HCT116 (cell line): ENCODE data around the gene XPC.
A peak's percentile ranks its signal among the peaks of the same experiment; 100 is the strongest.

Experiments used
- CEBPB ChIP-seq: IDR thresholded peaks from 2 replicates; pipeline ENCODE4 v1.6.1; 2012; ENCODE audit warnings: low read depth
- EGR1 ChIP-seq: IDR thresholded peaks from 2 replicates; pipeline ENCODE4 v1.6.1; 2012; ENCODE audit warnings: low read depth
- FOSL1 ChIP-seq: IDR thresholded peaks from 2 replicates; pipeline ENCODE4 v1.6.1; 2012; ENCODE audit warnings: low read depth
- POLR2A ChIP-seq: IDR thresholded peaks from 2 replicates; pipeline ENCODE4 v1.7.0; 2011; ENCODE audit warnings: borderline replicate concordance; ENCODE audit not compliant: insufficient read depth, insufficient read length; ENCODE audit errors: extremely low read depth
- POLR2AphosphoS5 ChIP-seq: IDR thresholded peaks from 2 replicates; pipeline ENCODE4 v1.6.1; 2011; ENCODE audit warnings: mild to moderate bottlenecking, low read depth, low read length, moderate library complexity
- SP1 ChIP-seq: IDR thresholded peaks from 2 replicates; pipeline ENCODE4 v1.6.1; 2012; ENCODE audit warnings: low read depth
- SRF ChIP-seq: IDR thresholded peaks from 2 replicates; pipeline ENCODE4 v1.6.1; 2012; ENCODE audit warnings: low read depth
- TCF7L2 ChIP-seq: IDR thresholded peaks from 2 replicates; pipeline ENCODE4 v1.7.0; 2011; ENCODE audit warnings: borderline replicate concordance, inconsistent platforms; ENCODE audit not compliant: insufficient read depth, insufficient read length; ENCODE audit errors: extremely low read depth
- TF ChIP-seq, protein P1 (sequence below), 3 experiments: fragments of 200-600 bp in 1 of 3; sonication (generic) in 1 of 3; IDR thresholded peaks in 2 of 3; conservative IDR thresholded peaks in 1 of 3; 2 replicates each; pipeline ENCODE4 v1.5.1; 2012 to 2017; ENCODE audit warnings: low read depth in 2 of 3, low read length in 2 of 3, antibody characterized with exemption in 1 of 3, borderline replicate concordance in 1 of 3, control low read depth in 1 of 3, mild to moderate bottlenecking in 1 of 3, mixed read lengths in 1 of 3, mixed run types in 1 of 3, moderate library complexity in 1 of 3; ENCODE audit not compliant: insufficient read depth in 1 of 3
- TF ChIP-seq, protein P2 (sequence below): IDR thresholded peaks from 2 replicates; pipeline ENCODE4 v1.6.1; 2012

DNA sequence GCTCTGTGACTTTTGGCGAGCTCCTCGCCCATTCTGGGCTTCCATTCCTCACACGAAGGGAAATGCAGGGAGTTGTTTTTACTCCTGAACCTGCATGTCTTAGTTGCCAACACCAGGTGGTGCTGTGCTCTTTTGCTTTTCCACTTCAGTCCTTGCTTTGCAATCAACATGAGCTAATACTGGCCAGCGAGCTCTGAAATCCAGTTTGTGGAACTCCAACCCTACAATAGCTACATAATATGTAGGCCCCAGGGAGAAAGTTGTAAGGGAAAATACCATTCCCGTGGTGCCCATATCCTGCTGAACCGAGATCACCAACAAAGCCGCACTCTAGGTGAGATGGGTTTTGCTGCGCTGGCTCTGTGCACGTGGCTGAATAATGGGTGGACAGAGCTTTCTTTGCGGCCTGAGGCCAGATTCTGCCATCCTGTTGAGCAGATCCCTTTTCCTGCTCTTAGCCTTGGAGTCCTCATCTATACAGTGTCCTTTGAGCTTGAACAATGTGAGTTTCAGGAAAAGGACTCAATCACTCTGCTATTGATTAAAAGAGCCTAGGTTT, 25.2 kb upstream of the XPC start:
- TF ChIP-seq POLR2A: no peak
- TF ChIP-seq SRF: no peak
- TF ChIP-seq, protein P1, sequence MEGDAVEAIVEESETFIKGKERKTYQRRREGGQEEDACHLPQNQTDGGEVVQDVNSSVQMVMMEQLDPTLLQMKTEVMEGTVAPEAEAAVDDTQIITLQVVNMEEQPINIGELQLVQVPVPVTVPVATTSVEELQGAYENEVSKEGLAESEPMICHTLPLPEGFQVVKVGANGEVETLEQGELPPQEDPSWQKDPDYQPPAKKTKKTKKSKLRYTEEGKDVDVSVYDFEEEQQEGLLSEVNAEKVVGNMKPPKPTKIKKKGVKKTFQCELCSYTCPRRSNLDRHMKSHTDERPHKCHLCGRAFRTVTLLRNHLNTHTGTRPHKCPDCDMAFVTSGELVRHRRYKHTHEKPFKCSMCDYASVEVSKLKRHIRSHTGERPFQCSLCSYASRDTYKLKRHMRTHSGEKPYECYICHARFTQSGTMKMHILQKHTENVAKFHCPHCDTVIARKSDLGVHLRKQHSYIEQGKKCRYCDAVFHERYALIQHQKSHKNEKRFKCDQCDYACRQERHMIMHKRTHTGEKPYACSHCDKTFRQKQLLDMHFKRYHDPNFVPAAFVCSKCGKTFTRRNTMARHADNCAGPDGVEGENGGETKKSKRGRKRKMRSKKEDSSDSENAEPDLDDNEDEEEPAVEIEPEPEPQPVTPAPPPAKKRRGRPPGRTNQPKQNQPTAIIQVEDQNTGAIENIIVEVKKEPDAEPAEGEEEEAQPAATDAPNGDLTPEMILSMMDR (IDR thresholded peaks at IDR 0.05 in 2 of 3, conservative IDR thresholded peaks at IDR 0.05 in 1 of 3; ENCODE audit: borderline replicate concordance in 1 of 3, insufficient read depth in 1 of 3, low read depth in 2 of 3, low read length in 2 of 3): peak; percentile 79 to 85 (median 83)
- TF ChIP-seq TCF7L2: no peak
- TF ChIP-seq EGR1: no peak
- TF ChIP-seq, protein P2, sequence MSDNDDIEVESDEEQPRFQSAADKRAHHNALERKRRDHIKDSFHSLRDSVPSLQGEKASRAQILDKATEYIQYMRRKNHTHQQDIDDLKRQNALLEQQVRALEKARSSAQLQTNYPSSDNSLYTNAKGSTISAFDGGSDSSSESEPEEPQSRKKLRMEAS: no peak
- TF ChIP-seq CEBPB: no peak
- no peak for TF ChIP-seq FOSL1
- TF ChIP-seq SP1: no peak
- no peak for TF ChIP-seq POLR2AphosphoS5
